IPS DF 4.7 (cell line): ENCODE results near the gene ALKBH8.
"Not testable (repeated sequence)": the region's sequence is repeated elsewhere in the genome, so short reads cannot be mapped to it uniquely, and the experiment has no call there.

Source experiments
- DNase-seq: peaks from one replicate; pipeline ENCODE4 v3.0.0-alpha.2; 2013; ENCODE audit warnings: low spot score; ENCODE audit errors: extremely low read depth

ALKBH8 gene

DNA sequence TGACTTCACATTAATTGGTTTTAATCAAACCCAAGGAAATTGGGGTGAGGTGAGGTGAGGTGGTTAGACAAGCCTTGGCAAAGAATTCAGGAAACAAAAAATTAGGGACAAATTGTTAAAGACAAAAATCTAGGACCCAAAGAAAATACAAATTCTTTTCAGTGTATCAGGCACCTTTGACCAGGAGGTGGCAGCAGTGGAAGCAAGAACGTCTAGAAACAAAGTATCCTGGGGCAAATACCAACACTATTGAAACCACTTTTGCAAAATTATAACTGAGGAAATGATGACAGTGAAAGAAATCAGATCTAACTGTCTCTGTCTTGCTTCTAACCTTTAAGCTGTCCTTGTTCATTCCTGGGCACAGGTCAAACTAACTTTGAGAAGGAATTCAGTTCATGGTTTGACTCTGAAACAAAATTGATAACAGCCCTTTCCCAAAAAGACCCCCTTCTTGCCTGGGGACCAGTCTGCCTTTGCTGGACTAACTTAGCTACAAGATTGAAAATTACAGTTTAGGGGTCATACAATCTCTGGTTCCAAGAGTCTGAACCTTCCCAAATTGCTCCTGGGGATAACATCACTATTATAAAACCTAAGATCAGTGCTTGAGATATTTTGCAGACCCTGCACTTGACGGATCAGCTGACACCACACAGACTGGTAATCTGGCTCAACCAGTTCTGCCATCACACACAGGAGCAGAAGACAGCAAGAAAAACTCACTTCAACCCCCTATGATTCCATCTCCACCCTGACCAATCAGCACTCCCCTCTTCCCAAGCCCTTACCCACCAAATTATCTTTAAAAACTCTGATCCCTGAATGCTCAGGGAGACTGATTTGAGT is 11.2 kb upstream of the ALKBH8 start:
- DNase-seq = not testable (repeated sequence)

DNA sequence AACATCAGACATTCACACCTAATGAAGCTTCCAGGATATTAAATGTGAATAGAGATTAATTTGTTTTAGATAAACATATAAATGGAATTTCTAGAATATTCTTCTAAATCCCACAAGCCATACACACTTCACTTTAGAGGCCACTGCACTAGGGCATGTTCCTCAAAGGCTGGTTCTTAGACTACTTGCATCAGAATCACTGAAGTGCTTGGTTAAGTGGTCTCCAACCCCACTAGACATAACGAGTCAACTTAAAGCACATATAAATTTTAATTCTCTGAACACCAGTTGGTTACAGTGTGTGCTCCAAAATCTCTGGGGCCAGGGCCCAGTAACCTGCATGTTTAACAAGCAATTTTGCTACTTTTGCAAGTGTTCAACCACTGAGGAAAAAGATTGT is 7.9 kb upstream of the ALKBH8 start:
- no peak for DNase-seq

DNA sequence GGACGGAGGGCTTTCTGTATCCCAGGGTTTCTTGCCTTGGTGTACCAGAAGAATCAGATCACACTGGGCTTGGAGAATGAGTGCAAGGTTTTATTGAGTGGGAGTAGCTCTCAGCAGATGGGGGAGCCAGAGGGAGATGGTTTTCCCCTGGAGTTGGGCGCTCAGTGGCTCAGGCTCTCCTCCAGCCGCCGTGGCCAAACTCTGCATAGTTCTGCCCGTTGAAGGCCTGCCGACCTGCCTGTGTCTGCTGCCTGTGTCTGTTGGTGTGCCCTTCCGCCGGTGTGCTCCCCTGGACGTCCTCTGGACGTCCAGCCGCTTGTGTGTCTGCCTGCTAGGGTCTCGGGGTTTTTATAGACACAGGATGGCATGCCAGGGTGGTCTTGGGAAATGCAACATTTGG is 4.5 kb upstream of the ALKBH8 start:
- DNase-seq = no peak

- no peak for DNase-seq
These were observed 2.3 kb upstream of the ALKBH8 start for GRCh38 chr11:107567739-107568335.

- no peak for DNase-seq
These were observed 1.0 kb upstream of the ALKBH8 start for GRCh38 chr11:107566569-107566968.

GRCh38 chr11:107565955-107566501 is 493 bp upstream of the ALKBH8 start:
- DNase-seq = not testable (repeated sequence)

GRCh38 chr11:107564877-107565218 is 687 bp downstream of the ALKBH8 start:
- DNase-seq = no peak

DNA sequence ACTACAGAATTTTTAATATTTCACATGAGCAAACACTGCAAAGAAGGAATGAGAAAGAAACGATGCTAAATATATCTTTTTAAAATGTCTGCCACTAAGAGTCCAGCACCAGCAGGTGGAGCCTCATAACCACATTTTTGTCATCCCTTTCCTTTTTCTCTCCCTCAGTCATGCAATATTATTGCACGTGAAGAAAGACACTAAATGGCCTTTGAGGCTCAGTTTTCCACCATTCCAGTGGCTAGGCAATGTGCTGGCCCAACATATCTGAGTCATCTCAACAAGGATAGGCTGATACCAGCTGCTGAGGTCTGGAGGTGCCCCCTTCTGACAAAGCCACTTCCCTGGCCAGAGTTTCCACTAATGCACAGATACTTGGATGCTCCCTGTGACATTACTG is 1.8 kb downstream of the ALKBH8 start:
- DNase-seq = no peak

- no peak for DNase-seq
These were observed 2.8 kb downstream of the ALKBH8 start for GRCh38 chr11:107562647-107563208.

DNA sequence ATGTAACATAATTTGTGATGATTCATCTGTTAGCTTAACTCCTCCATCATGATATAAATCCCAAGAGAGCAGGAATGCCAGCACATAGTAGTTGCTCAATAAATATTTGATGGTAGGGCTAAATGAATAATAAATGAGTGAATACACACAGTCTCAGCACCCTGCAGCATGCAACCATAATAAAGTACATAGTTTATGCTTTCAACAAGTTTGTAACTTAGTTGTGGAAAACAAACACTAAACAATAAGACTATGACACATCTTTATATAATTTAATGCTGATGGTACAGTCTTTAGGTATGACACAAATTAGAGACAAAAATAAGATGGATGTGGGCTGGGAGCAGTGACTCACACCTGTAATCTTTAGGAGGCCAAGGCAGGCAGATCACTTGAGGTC is 3.8 kb downstream of the ALKBH8 start:
- no peak for DNase-seq

DNA sequence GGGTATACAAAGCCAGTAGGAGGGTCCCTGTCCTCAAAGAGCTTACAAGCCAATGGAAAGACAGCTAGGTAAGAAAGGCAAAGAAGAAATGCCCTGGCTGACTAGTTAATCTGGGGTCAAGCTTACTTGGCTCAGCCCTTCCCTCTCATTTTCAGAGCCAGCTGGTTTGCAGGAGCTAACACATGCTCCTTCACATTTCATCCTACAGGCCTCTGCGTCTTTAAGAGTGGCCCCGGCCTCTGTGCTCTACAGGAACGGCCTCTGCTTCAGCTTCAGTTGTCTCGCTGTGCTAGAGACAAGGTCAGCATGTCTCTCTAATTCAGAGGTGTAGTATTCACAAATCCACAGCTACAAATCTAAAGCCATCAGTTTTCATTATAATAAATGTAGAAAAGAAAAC is 15.2 kb downstream of the ALKBH8 start:
- DNase-seq = no peak

DNA sequence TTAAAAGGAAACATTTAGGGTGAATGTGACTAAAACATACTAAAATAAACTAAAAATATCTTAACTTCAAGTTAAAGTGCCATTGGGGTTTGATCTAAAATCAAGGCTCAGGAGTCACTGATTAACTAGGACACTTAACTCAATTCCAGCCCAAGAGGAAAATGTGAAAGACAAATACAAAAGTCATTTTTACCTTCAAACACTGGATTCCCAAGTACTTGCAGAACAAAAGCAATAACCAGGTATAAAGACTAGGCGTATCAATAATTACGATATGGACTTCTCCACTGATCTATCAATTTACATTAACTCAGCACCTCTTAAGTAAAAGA is 15.6 kb downstream of the ALKBH8 start:
- DNase-seq = no peak

DNA sequence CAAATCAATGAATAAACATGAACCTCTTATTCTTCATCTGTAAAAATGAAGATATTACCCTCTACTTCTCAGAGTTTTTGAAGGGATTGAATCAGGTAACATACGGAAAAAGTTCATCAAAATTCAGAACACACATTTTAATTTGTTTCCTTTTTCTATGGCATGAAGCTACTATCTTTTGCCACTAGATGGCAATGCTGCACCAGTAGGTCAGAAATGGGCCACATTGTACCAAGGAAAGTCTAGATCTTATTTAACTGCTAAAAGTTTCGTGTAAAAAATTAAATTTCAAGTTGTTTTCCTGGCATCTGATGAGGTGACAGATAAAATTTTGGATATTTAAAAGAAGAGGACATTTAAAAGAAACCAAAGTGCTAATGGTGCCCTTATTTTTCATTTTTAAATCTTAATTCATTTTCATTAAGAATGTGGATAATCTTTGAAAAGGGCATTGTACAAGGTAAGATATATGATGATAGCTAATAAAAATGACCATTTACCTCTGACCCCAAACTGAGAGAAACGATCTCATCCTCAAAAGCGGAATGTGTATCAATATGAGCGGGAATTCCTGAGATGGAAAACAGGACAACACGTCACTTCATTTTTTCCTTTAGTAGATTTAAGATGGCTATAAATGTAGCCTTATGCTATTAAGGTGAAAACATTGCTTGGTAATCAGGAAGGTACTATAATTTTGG is 16.1 kb downstream of the ALKBH8 start:
- no peak for DNase-seq

GRCh38 chr11:107547961-107548360 is 17.6 kb downstream of the ALKBH8 start:
- DNase-seq = no peak

DNA sequence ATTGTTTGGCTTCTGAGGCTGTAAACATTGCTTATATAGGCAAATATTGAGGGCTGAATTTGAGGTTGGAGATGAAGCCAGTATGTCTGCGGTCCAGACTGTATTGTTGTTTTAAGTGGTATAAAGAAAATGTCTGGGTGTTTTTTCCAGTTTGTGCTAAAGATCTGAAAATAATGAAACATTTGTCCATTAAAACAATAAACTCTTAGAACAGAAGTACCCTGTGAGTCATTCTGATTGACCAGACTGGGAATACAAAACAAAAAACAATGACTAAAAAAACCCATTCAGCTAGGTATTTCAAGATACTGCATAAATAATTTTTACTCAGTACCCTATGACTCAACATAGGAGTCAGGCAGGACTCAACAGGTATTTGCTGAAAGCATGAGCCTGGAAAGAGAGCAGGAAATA is 20.4 kb downstream of the ALKBH8 start:
- no peak for DNase-seq

DNA sequence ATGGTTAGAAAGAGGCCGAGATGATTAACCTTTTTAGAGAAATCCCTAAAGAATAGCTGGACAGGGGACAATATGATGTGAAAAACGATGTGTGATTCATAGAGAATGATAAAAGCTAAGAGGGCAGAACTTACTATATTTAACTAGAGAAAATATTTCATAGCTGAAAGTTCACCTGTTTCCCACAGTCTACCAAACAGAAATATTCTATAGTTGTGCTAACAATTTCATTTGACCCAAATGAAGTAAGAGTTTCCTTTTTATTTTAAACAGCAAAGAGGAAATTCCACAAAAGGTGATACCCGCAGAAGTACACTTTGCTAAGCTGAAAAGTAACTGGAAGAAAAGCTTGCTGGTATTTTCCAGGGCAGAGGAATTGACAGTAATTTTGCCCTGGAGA is 26.7 kb downstream of the ALKBH8 start:
- no peak for DNase-seq

- DNase-seq = no peak
These were observed 27.3 kb downstream of the ALKBH8 start for GRCh38 chr11:107538239-107538638.

- DNase-seq = not testable (repeated sequence)
These were observed 28.4 kb downstream of the ALKBH8 start for GRCh38 chr11:107537155-107537554.

- no peak for DNase-seq
These were observed 39.3 kb downstream of the ALKBH8 start for GRCh38 chr11:107526197-107526596.

GRCh38 chr11:107508858-107509244 is 56.7 kb downstream of the ALKBH8 start:
- no peak for DNase-seq

GRCh38 chr11:107508201-107508857 is 57.2 kb downstream of the ALKBH8 start:
- no peak for DNase-seq
